ENCODE results near the gene STAG1.
"Not testable (repeated sequence)": the region's sequence is repeated elsewhere in the genome, so short reads cannot be mapped to it uniquely, and the experiment has no call there.

Gene STAG1

GRCh38 chr3:136644212-136644611, 108.0 kb downstream of the STAG1 start:
- Mint-ChIP-seq H3K27me3 (ENCODE audit: low read depth, poor library complexity) (no peaks in the 10 kb centered on the region), H3K9me3 (no peaks in the 10 kb centered on the region), H3K27ac (no peak overlapping the region), H3K4me1 (peaks cover 3% of the 10 kb centered on the region), H3K36me3 (ENCODE audit: low read depth) (peaks cover 14% of the 10 kb centered on the region), H3K4me3 (no peak overlapping the region)
- no peak for TF ChIP-seq CTCF (IDR thresholded peaks at IDR 0.05)
- no peak for DNase-seq

- H3K27me3 Mint-ChIP-seq (ENCODE audit: low read depth, poor library complexity); H3K27ac Mint-ChIP-seq: not testable (repeated sequence)
- H3K36me3 Mint-ChIP-seq (ENCODE audit: low read depth): peaks cover 11% of the 10 kb centered on the region
These were observed 108.8 kb downstream of the STAG1 start for GRCh38 chr3:136643380-136643779.

GRCh38 chr3:136642711-136643110, 109.5 kb downstream of the STAG1 start:
- H3K9me3 Mint-ChIP-seq: no peaks in the 10 kb centered on the region
- H3K27me3 Mint-ChIP-seq (ENCODE audit: low read depth, poor library complexity): no peaks in the 10 kb centered on the region
- H3K36me3 Mint-ChIP-seq (ENCODE audit: low read depth): peaks cover 10% of the 10 kb centered on the region
- no peak overlapping the region for H3K4me3 Mint-ChIP-seq
- no peak for TF ChIP-seq CTCF (IDR thresholded peaks at IDR 0.05)
- DNase-seq: no peak
- H3K27ac Mint-ChIP-seq: peak overlapping the region; percentile 30
- peaks cover 8% of the 10 kb centered on the region for H3K4me1 Mint-ChIP-seq

More at GRCh38 chr3:136643380-136643779, 108.8 kb downstream of the STAG1 start:
- not testable (repeated sequence) for H3K9me3 Mint-ChIP-seq, H3K4me1 Mint-ChIP-seq, DNase-seq, H3K4me3 Mint-ChIP-seq

GRCh38 chr3:136639069-136639468, 113.1 kb downstream of the STAG1 start:
- no peak for DNase-seq
- Mint-ChIP-seq H3K27ac (no peak overlapping the region), H3K9me3 (no peaks in the 10 kb centered on the region), H3K4me3 (no peak overlapping the region), H3K4me1 (peaks cover 12% of the 10 kb centered on the region), H3K36me3 (ENCODE audit: low read depth) (peaks cover 20% of the 10 kb centered on the region), H3K27me3 (ENCODE audit: low read depth, poor library complexity) (no peaks in the 10 kb centered on the region)
- no peak for TF ChIP-seq CTCF (IDR thresholded peaks at IDR 0.05)

GRCh38 chr3:136637176-136637575, 115.0 kb downstream of the STAG1 start:
- no peak overlapping the region for H3K27ac Mint-ChIP-seq
- no peak for TF ChIP-seq CTCF (IDR thresholded peaks at IDR 0.05)

GRCh38 chr3:136634821-136635220, 117.4 kb downstream of the STAG1 start:
- Mint-ChIP-seq H3K27ac (peak overlapping the region; percentile 94), H3K36me3 (ENCODE audit: low read depth) (peaks cover 24% of the 10 kb centered on the region), H3K4me3 (no peak overlapping the region), H3K27me3 (ENCODE audit: low read depth, poor library complexity) (no peaks in the 10 kb centered on the region), H3K4me1 (peaks cover 29% of the 10 kb centered on the region), H3K9me3 (no peaks in the 10 kb centered on the region)
- no peak for DNase-seq
- no peak for TF ChIP-seq CTCF (IDR thresholded peaks at IDR 0.05)

More at GRCh38 chr3:136637176-136637575, 115.0 kb downstream of the STAG1 start:
- DNase-seq: no peak
- no peak overlapping the region for H3K4me3 Mint-ChIP-seq
- peaks cover 23% of the 10 kb centered on the region for H3K4me1 Mint-ChIP-seq
- no peaks in the 10 kb centered on the region for H3K27me3 Mint-ChIP-seq (ENCODE audit: low read depth, poor library complexity)
- H3K36me3 Mint-ChIP-seq (ENCODE audit: low read depth): peaks cover 15% of the 10 kb centered on the region
- no peaks in the 10 kb centered on the region for H3K9me3 Mint-ChIP-seq
